Ishikawa (cell line): ENCODE results near the gene RNF213.

Source experiments
- CREB1 ChIP-seq: IDR thresholded peaks from 2 replicates; pipeline ENCODE4 v1.6.1; 2012; ENCODE audit warnings: low read depth
- EGR1 ChIP-seq: IDR thresholded peaks from 2 replicates; pipeline ENCODE4 v1.6.1; 2012
- EP300 ChIP-seq: IDR thresholded peaks from 2 replicates; pipeline ENCODE4 v1.6.1; 2012; ENCODE audit warnings: borderline replicate concordance

DNA sequence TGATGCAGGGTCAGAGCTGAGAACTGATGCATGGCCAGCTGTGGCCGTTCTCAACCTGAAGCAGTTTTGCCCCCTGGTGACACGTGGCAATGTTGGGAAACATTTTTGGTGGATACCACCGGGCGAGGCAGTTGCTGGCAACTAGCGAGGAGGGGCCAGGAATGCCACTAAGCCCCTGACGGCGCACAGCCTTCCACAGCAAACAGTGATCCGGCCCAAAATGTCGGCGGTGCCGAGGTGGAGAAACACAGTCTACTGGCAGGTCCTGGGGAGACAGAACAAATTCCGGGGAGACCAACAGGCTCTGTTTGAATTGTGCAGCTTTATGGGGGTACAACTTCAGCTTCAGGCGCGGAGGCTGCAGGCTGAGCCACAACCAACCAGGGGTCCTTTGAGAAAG is 32.2 kb upstream of the RNF213 start:
- TF ChIP-seq CREB1: no peak
- no peak for TF ChIP-seq EP300
- TF ChIP-seq EGR1: no peak
